ENCODE results near the gene DELE1. TPM values are rescaled to one million over a fixed set of nuclear protein-coding genes. Genes with fewer than 3 reads are reported as not detected.

The DELE1 gene
- total RNA-seq, 1 donor from 2014 or later: 108 TPM

- H3K4me1 Mint-ChIP-seq (ENCODE audit: low read depth, unreplicated experiment): no peaks in the 10 kb centered on the region
- H3K4me3 Mint-ChIP-seq (ENCODE audit: unreplicated experiment): no peak overlapping the region
- no peaks in the 10 kb centered on the region for H3K36me3 Mint-ChIP-seq (ENCODE audit: unreplicated experiment)
- no peak for DNase-seq
- TF ChIP-seq, protein P1, sequence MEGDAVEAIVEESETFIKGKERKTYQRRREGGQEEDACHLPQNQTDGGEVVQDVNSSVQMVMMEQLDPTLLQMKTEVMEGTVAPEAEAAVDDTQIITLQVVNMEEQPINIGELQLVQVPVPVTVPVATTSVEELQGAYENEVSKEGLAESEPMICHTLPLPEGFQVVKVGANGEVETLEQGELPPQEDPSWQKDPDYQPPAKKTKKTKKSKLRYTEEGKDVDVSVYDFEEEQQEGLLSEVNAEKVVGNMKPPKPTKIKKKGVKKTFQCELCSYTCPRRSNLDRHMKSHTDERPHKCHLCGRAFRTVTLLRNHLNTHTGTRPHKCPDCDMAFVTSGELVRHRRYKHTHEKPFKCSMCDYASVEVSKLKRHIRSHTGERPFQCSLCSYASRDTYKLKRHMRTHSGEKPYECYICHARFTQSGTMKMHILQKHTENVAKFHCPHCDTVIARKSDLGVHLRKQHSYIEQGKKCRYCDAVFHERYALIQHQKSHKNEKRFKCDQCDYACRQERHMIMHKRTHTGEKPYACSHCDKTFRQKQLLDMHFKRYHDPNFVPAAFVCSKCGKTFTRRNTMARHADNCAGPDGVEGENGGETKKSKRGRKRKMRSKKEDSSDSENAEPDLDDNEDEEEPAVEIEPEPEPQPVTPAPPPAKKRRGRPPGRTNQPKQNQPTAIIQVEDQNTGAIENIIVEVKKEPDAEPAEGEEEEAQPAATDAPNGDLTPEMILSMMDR (IDR thresholded peaks at IDR 0.05; ENCODE audit: partially characterized antibody, unreplicated experiment): no peak
- no peak overlapping the region for H3K27ac Mint-ChIP-seq (ENCODE audit: unreplicated experiment)
- H3K9me3 Mint-ChIP-seq (ENCODE audit: unreplicated experiment): peaks cover 3% of the 10 kb centered on the region
- H3K27me3 Mint-ChIP-seq (ENCODE audit: unreplicated experiment): no peaks in the 10 kb centered on the region
These were observed 26.2 kb upstream of the DELE1 start for GRCh38 chr5:141897425-141897824.

DNA sequence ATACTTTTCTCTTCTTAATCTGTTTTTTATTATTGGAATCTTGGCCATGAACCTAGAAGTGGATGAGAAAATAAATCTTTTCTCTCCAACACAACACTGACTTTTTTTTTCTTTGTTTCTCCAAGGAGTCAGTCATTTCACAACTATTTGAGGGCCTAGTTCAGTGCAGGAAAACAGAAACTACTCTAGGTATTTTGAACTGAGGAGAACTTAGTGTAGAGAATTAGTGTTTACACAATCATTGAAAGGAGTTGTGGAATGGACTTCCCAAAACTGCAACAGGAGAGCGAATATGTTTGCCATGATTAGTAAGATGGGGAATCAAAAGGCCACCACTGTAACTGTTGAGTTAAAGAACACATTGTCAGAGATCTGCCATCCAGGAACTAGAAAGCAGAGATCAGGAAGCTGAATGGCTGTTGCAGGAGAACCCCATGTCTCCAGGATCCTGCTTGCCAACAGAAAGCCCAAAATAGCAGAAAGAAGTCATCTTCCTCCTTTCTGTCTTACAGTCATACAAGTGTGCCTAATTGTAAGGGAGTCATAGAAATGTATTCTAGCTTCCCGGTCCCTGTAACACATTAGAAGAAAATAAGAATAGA, 25.1 kb upstream of the DELE1 start:
- Mint-ChIP-seq H3K9me3 (ENCODE audit: unreplicated experiment) (peaks cover 3% of the 10 kb centered on the region), H3K27me3 (ENCODE audit: unreplicated experiment) (no peaks in the 10 kb centered on the region)

DNA sequence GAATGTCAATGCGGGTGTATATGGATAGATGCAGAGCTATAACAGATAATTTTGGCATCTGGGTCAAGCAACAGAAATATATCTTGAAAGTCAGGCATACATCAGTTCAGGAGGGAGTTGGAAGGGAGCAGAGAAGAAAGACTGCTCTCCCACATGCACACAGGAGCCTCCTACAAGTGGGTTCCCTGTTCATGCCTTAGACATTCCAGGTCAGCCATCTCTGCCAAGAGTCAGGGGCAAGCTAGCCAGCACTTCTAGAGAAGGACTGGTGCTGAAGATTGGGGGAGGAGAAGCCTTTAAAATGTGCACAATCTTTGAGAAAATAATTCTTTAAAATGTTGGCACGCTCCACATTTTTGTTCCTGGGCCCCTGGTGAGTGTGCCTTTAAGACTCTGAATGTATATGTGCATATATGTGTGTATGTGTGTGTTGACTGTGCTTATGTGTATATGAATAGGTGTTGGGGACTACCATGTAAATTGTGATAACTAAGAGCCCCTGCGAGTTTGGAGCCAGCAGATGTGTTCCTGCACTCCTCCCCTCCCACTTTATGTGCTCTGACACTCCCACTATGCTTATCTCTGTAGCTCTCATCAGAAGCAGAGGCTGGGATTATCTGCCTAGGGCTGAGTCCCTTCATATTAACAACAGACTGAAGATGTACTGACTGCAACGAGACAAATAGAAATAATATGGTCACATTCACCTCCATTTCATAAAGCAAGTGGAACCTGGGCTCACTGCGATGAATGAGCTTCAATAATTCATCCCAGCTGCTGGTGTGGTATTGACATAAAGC, 21.5 kb upstream of the DELE1 start:
- TF ChIP-seq, protein P1 (IDR thresholded peaks at IDR 0.05; ENCODE audit: partially characterized antibody, unreplicated experiment): no peak
- no peaks in the 10 kb centered on the region for H3K27me3 Mint-ChIP-seq (ENCODE audit: unreplicated experiment)
- H3K9me3 Mint-ChIP-seq (ENCODE audit: unreplicated experiment): peaks cover 3% of the 10 kb centered on the region
- H3K4me1 Mint-ChIP-seq (ENCODE audit: low read depth, unreplicated experiment): no peaks in the 10 kb centered on the region
- no peak overlapping the region for H3K4me3 Mint-ChIP-seq (ENCODE audit: unreplicated experiment)
- no peaks in the 10 kb centered on the region for H3K36me3 Mint-ChIP-seq (ENCODE audit: unreplicated experiment)
- no peak overlapping the region for H3K27ac Mint-ChIP-seq (ENCODE audit: unreplicated experiment)
- DNase-seq: no peak

More for the DNA sequence above, 25.1 kb upstream of the DELE1 start:
- Mint-ChIP-seq H3K27ac (ENCODE audit: unreplicated experiment) (no peak overlapping the region), H3K36me3 (ENCODE audit: unreplicated experiment) (no peaks in the 10 kb centered on the region), H3K4me3 (ENCODE audit: unreplicated experiment) (no peak overlapping the region), H3K4me1 (ENCODE audit: low read depth, unreplicated experiment) (no peaks in the 10 kb centered on the region)
- DNase-seq: no peak
- TF ChIP-seq, protein P1 (IDR thresholded peaks at IDR 0.05; ENCODE audit: partially characterized antibody, unreplicated experiment): no peak

DNA sequence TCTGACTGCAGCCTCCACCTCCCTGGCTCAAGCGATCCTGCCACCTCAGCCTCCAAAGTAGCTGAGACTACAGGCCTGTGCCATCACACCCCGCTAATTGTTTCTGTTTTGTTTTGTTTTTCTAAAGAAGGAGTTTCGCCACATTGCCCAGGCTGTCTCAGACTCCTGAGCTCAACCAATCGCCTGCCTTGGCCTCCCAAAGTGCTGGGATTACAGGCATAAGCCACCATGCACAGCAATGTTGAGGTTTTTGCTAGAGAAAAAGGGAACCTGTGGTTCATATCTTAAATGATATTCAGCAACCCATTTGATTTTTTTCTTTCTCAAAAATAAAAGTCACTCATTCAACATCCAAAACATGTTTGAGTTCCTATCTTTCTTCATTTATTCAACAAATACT, 20.4 kb upstream of the DELE1 start:
- H3K36me3 Mint-ChIP-seq (ENCODE audit: unreplicated experiment): no peaks in the 10 kb centered on the region
- no peaks in the 10 kb centered on the region for H3K27me3 Mint-ChIP-seq (ENCODE audit: unreplicated experiment)
- peaks cover 3% of the 10 kb centered on the region for H3K9me3 Mint-ChIP-seq (ENCODE audit: unreplicated experiment)
- H3K4me3 Mint-ChIP-seq (ENCODE audit: unreplicated experiment): no peak overlapping the region
- H3K4me1 Mint-ChIP-seq (ENCODE audit: low read depth, unreplicated experiment): no peaks in the 10 kb centered on the region
- TF ChIP-seq, protein P1 (IDR thresholded peaks at IDR 0.05; ENCODE audit: partially characterized antibody, unreplicated experiment): no peak
- no peak overlapping the region for H3K27ac Mint-ChIP-seq (ENCODE audit: unreplicated experiment)
- DNase-seq: no peak

DNA sequence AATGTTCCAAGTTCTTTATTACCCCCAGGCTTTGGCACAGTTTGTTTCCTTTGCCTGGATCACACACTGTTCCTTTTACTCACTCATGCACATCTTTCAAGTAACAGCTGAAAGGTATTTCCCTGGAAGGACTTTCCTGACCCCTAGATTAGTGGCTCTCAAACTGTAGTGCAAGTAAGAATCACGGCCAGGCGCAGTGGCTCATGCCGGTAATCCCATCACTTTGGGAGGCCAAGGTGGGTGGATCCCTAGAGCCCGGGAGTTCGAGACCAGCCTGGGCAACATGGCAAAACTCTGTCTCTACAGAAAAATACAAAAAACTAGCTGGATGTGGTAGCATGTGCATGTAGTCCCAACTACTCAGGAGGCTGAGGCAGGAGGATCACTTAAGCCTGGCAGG, 19.1 kb upstream of the DELE1 start:
- no peak for DNase-seq
- Mint-ChIP-seq H3K9me3 (ENCODE audit: unreplicated experiment) (peaks cover 3% of the 10 kb centered on the region), H3K27ac (ENCODE audit: unreplicated experiment) (no peak overlapping the region), H3K4me3 (ENCODE audit: unreplicated experiment) (no peak overlapping the region), H3K36me3 (ENCODE audit: unreplicated experiment) (no peaks in the 10 kb centered on the region), H3K27me3 (ENCODE audit: unreplicated experiment) (no peaks in the 10 kb centered on the region), H3K4me1 (ENCODE audit: low read depth, unreplicated experiment) (no peaks in the 10 kb centered on the region)
- TF ChIP-seq, protein P1 (IDR thresholded peaks at IDR 0.05; ENCODE audit: partially characterized antibody, unreplicated experiment): no peak

Measured in glutamatergic neuron (in vitro differentiated cells).